ENCODE data around the gene AP4B1.

Gene AP4B1

GRCh38 chr1:113846391-113847035 lies 58.1 kb downstream of the AP4B1 start:
- DNase-seq (ENCODE audit: low spot score), result no peak
- TF ChIP-seq, protein P1, sequence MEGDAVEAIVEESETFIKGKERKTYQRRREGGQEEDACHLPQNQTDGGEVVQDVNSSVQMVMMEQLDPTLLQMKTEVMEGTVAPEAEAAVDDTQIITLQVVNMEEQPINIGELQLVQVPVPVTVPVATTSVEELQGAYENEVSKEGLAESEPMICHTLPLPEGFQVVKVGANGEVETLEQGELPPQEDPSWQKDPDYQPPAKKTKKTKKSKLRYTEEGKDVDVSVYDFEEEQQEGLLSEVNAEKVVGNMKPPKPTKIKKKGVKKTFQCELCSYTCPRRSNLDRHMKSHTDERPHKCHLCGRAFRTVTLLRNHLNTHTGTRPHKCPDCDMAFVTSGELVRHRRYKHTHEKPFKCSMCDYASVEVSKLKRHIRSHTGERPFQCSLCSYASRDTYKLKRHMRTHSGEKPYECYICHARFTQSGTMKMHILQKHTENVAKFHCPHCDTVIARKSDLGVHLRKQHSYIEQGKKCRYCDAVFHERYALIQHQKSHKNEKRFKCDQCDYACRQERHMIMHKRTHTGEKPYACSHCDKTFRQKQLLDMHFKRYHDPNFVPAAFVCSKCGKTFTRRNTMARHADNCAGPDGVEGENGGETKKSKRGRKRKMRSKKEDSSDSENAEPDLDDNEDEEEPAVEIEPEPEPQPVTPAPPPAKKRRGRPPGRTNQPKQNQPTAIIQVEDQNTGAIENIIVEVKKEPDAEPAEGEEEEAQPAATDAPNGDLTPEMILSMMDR (IDR thresholded peaks at IDR 0.05; ENCODE audit: borderline replicate concordance, control extremely low read depth, extremely low read depth, insufficient read depth, missing control alignments), result no peak
- in situ Hi-C loops (cut with MboI; ENCODE audit: low sequenced_read_pairs, unreplicated experiment), result no loop called here
